Neural progenitor cell (in vitro differentiated cells): ENCODE data around the gene SMOC2. TPM values are rescaled to one million over a fixed set of nuclear protein-coding genes. Genes with fewer than 3 reads are reported as not detected.

Source experiments
- DNase-seq: peaks from one replicate; pipeline ENCODE4 v3.0.0-alpha.2; 2016; ENCODE audit warnings: low spot score
- H2AFZ ChIP-seq: fragments of 200-600 bp; sonication (generic); replicated peaks from 2 replicates; pipeline ENCODE4 v1.6.1; 2016; ENCODE audit warnings: antibody characterized with exemption
- H3F3A ChIP-seq: fragments of 200-600 bp; sonication (generic); 2 replicates; pipeline ENCODE4 v1.6.1; 2016; ENCODE audit warnings: antibody characterized with exemption, low read depth
- H3K27ac ChIP-seq: fragments of 200-600 bp; sonication (generic); 2 replicates; pipeline ENCODE4 v1.5.1; 2016; ENCODE audit warnings: mild to moderate bottlenecking
- H3K27me3 ChIP-seq: fragments of 200-600 bp; sonication (generic); 2 replicates; pipeline ENCODE4 v1.6.1; 2016; ENCODE audit warnings: mild to moderate bottlenecking, moderate library complexity
- H3K36me3 ChIP-seq: fragments of 200-600 bp; sonication (generic); 2 replicates; pipeline ENCODE4 v1.5.1; 2016
- H3K4me1 ChIP-seq: fragments of 200-600 bp; sonication (generic); 2 replicates; pipeline ENCODE4 v1.6.1; 2016; ENCODE audit warnings: mixed run types
- H3K4me2 ChIP-seq: fragments of 200-600 bp; sonication (generic); 2 replicates; pipeline ENCODE4 v1.6.1; 2016
- H3K4me3 ChIP-seq: fragments of 200-600 bp; sonication (generic); 2 replicates; pipeline ENCODE4 v1.5.1; 2016
- H3K79me2 ChIP-seq: fragments of 200-600 bp; sonication (generic); 2 replicates; pipeline ENCODE4 v1.6.1; 2016; ENCODE audit warnings: low read depth
- H3K9ac ChIP-seq: fragments of 200-600 bp; sonication (generic); 2 replicates; pipeline ENCODE4 v1.6.1; 2016
- H3K9me3 ChIP-seq: fragments of 200-600 bp; sonication (generic); 2 replicates; pipeline ENCODE4 v1.5.1; 2016; ENCODE audit warnings: low read depth
- H4K20me1 ChIP-seq: fragments of 200-600 bp; sonication (generic); 2 replicates; pipeline ENCODE4 v1.6.1; 2016; ENCODE audit warnings: low read depth
- H3K27ac Mint-ChIP-seq: 3 replicates; pipeline ENCODE4 v1.8.0; 2021; ENCODE audit warnings: mixed read lengths
- H3K27me3 Mint-ChIP-seq: 2 replicates; pipeline ENCODE4 v1.8.0; 2022; ENCODE audit warnings: low read depth, mild to moderate bottlenecking, inconsistent platforms, moderate library complexity, mixed read lengths; ENCODE audit not compliant: insufficient read depth
- H3K36me3 Mint-ChIP-seq: 3 replicates; pipeline ENCODE4 v1.8.0; 2021; ENCODE audit warnings: mixed read lengths
- H3K4me1 Mint-ChIP-seq: 3 replicates; pipeline ENCODE4 v1.8.0; 2021; ENCODE audit warnings: mixed read lengths
- H3K4me3 Mint-ChIP-seq: 3 replicates; pipeline ENCODE4 v1.8.0; 2021; ENCODE audit warnings: mild to moderate bottlenecking, moderate library complexity, mixed read lengths
- H3K9me3 Mint-ChIP-seq: 3 replicates; pipeline ENCODE4 v1.8.0; 2020; ENCODE audit warnings: mixed read lengths
- CTCF ChIP-seq: fragments of 200-600 bp; sonication (generic); IDR thresholded peaks from 2 replicates; pipeline ENCODE4 v1.5.1; 2017; ENCODE audit warnings: antibody characterized with exemption, mild to moderate bottlenecking
- EZH2 ChIP-seq: fragments of 200-600 bp; sonication (generic); IDR thresholded peaks from 2 replicates; pipeline ENCODE4 v1.6.1; 2017; ENCODE audit warnings: antibody characterized with exemption, mild to moderate bottlenecking, moderate library complexity
- EZH2phosphoT487 ChIP-seq: fragments of 200-600 bp; sonication (generic); IDR thresholded peaks from 2 replicates; pipeline ENCODE4 v1.6.1; 2017; ENCODE audit warnings: antibody characterized with exemption
- total RNA-seq: library from RNA; depleted of rRNA; stranded (reverse); fragments of >200 nt; gene quantifications from 2 replicates; pipeline ENCODE4 v1.2.3, GENCODE V29; 2015; ENCODE audit warnings: low replicate concordance

Gene SMOC2
- total RNA-seq, 1 donor from 2014 or later, result 0.75 TPM

DNA sequence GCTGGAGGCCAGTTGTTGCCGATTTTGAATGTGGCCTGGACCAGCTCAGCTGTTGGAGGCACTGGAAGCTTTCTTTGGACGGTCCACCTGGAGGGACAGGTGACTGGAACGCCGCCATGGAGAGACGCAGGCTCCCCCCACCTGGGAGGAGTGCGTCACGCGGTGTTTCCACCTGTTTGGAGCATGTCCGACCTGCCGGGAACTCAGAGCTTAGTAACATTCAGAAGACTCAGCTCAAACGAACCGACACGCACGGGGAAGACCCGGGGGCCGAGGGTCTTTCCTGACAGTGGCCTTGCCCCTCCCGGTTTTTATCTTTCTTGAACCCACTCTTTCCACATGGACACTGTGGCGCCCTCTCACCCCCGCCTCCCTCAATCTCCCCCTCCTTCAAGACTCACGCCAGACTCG lies 141.6 kb downstream of the SMOC2 start:
- Mint-ChIP-seq H3K4me3 (no peak overlapping the region), H3K27me3 (peaks cover 9% of the 10 kb centered on the region), H3K9me3 (peaks cover 4% of the 10 kb centered on the region), H3K4me1 (peaks cover 4% of the 10 kb centered on the region), H3K27ac (peak overlapping the region; percentile 74), H3K36me3 (no peaks in the 10 kb centered on the region)
- DNase-seq, result no peak
- Histone ChIP-seq H3K4me1 (peaks cover 4% of the 10 kb centered on the region), H3K9ac (no peak overlapping the region), H3K27ac (no peak overlapping the region), H3K27me3 (no peaks in the 10 kb centered on the region), H3K4me2 (no peak overlapping the region), H3K4me3 (no peak overlapping the region), H3K9me3 (no peaks in the 10 kb centered on the region), H3K79me2 (no peaks in the 10 kb centered on the region), H2AFZ (no peak overlapping the region), H3K36me3 (no peaks in the 10 kb centered on the region), H4K20me1 (no peaks in the 10 kb centered on the region), H3F3A (no peaks in the 10 kb centered on the region)
- no peak for TF ChIP-seq EZH2phosphoT487
- TF ChIP-seq CTCF, result no peak
- no peak for TF ChIP-seq EZH2

DNA sequence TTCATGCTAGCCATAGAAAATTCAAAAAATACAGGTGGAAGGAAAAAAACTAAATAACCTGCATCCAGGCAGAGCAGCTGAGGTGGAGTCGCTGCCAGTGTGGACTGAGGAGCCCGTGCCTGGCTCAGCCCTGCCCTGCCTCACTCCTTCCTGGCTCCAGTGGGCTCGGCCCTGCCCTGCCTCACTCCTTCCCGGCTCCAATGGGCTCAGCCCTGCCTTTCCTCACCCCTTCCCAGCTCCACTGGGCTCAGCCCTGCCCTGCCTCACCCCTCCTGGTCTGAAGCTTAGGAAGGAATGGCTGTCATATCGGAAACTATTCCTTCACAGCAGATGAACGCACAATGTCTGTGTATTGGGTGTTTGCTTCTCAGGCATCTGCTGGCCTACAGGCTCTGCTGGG lies 142.1 kb downstream of the SMOC2 start:
- no peaks in the 10 kb centered on the region for H3K36me3 Mint-ChIP-seq
- Histone ChIP-seq H3K9me3 (no peaks in the 10 kb centered on the region), H3K27ac (no peak overlapping the region), H3K79me2 (no peaks in the 10 kb centered on the region), H3K4me2 (no peak overlapping the region), H3K4me3 (no peak overlapping the region), H3K27me3 (no peaks in the 10 kb centered on the region), H3F3A (no peaks in the 10 kb centered on the region), H2AFZ (no peak overlapping the region), H3K9ac (no peak overlapping the region), H3K36me3 (no peaks in the 10 kb centered on the region), H4K20me1 (no peaks in the 10 kb centered on the region), H3K4me1 (peaks cover 4% of the 10 kb centered on the region)
- peaks cover 4% of the 10 kb centered on the region for H3K4me1 Mint-ChIP-seq
- no peak for TF ChIP-seq CTCF
- TF ChIP-seq EZH2phosphoT487, result no peak
- TF ChIP-seq EZH2, result no peak
- no peak overlapping the region for H3K27ac Mint-ChIP-seq
- no peak for DNase-seq
- no peak overlapping the region for H3K4me3 Mint-ChIP-seq
- peaks cover 4% of the 10 kb centered on the region for H3K9me3 Mint-ChIP-seq
- peaks cover 7% of the 10 kb centered on the region for H3K27me3 Mint-ChIP-seq

DNA sequence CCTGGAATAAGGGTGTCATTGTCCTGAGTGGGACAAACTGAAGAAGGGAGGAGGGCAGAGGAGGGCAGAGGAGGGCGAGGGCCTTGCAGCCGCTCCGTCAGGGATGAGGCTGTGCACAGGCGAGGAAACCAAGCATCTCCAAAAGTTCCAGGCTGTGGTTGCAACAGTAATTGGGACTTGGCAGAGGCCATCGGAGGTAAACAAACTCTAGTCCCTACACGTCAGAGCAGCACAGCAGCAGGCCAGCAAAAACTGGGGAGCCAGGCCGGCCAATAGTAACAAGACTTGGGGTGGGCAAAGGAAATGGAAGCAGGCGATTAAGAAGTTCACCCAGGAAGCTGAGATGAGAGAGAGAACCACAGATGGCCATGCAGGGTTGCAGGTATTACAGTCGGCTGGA lies 142.8 kb downstream of the SMOC2 start:
- H3K27me3 Mint-ChIP-seq, result peaks cover 7% of the 10 kb centered on the region
- H3K27ac Mint-ChIP-seq, result peak overlapping the region; percentile 42
- Histone ChIP-seq H3K27me3 (no peaks in the 10 kb centered on the region), H3F3A (no peaks in the 10 kb centered on the region), H3K4me3 (no peak overlapping the region), H3K27ac (no peak overlapping the region), H3K4me2 (no peak overlapping the region), H3K79me2 (no peaks in the 10 kb centered on the region), H3K36me3 (no peaks in the 10 kb centered on the region), H3K9ac (no peak overlapping the region), H2AFZ (no peak overlapping the region), H3K9me3 (no peaks in the 10 kb centered on the region), H3K4me1 (peaks cover 8% of the 10 kb centered on the region), H4K20me1 (no peaks in the 10 kb centered on the region)
- TF ChIP-seq EZH2phosphoT487, result no peak
- no peak for TF ChIP-seq EZH2
- TF ChIP-seq CTCF, result no peak
- no peaks in the 10 kb centered on the region for H3K36me3 Mint-ChIP-seq
- peaks cover 7% of the 10 kb centered on the region for H3K4me1 Mint-ChIP-seq
- peaks cover 4% of the 10 kb centered on the region for H3K9me3 Mint-ChIP-seq
- no peak for DNase-seq
- H3K4me3 Mint-ChIP-seq, result no peak overlapping the region
